ENCODE results near the gene MGAT3. TPM values are rescaled to one million over a fixed set of nuclear protein-coding genes. Genes with fewer than 3 reads are reported as not detected.

MGAT3 gene
- total and polyA plus RNA-seq, 2 of the 13 experiments (the other 11 are each of a cell fraction or from before 2014, with no cell fraction given): 0.11 to 0.15 TPM

GRCh38 chr22:39475902-39476301 is 19.1 kb downstream of the MGAT3 start:
- POLR2A ChIA-PET: interaction anchor here (1.3 kb wide), 1 partner anchor 44 kb away, joined by 6 read pairs; the partner anchor contains the start of gene ATF4

More at GRCh38 chr22:39475902-39476301, 19.1 kb downstream of the MGAT3 start:
- intact Hi-C loops (cut with micrococcal nuclease; ENCODE audit: unreplicated experiment) (no loop called here), in situ Hi-C loops (cut with HindIII; ENCODE audit: extremely low pct_ligation_motif_present, low pct_unique_long_range_greater_than_20kb) (no loop called here)
- ATAC-seq (no peak), FAIRE-seq (no peak), DNase-seq (ENCODE audit: low spot score) (no peak)
- WGBS (ENCODE audit: low lambda C conversion rate): 62% methylated on average over 3 of the region's 3 CpGs
- no TSS peak for BruUV-seq (replicated peaks)
- Histone ChIP-seq H3K27me3 (ENCODE audit: control insufficient read depth in 1 of 2, insufficient read depth in 2 of 2, low read length in 2 of 2) (peaks cover 0 to 12% of the 10 kb centered on the region in 2 experiments; a peak in 3 of 5 replicates), H3K4me2 (ENCODE audit: low read depth, low read length) (no peak overlapping the region), H4K20me1 (ENCODE audit: insufficient read depth, low read length) (no peaks in the 10 kb centered on the region), H3K9ac (ENCODE audit: insufficient read depth, low read depth, low read length) (no peak overlapping the region), H3K79me2 (ENCODE audit: insufficient read depth, low read length) (no peaks in the 10 kb centered on the region), H3K4me3 (replicated peaks in 1 of 3; ENCODE audit: insufficient read depth in 1 of 3, low read depth in 2 of 3, low read length in 3 of 3) (no peak overlapping the region), H3K36me3 (replicated peaks in 1 of 2; ENCODE audit: control insufficient read depth in 1 of 2, insufficient read depth in 2 of 2, low read length in 2 of 2) (no peaks in the 10 kb centered on the region), H3K27ac (ENCODE audit: extremely low read length, insufficient read depth, low read length) (no peak overlapping the region), H3K4me1 (ENCODE audit: insufficient read depth, low read length) (peaks cover 48% of the 10 kb centered on the region), H3K9me3 (ENCODE audit: low read length) (no peaks in the 10 kb centered on the region), H2AFZ (ENCODE audit: low read length) (no peak overlapping the region)
- TF ChIP-seq ZNF7 (CRISPR knock-in tag; IDR thresholded peaks at IDR 0.05) (no peak), YEATS2 (CRISPR knock-in tag; IDR thresholded peaks at IDR 0.05; ENCODE audit: borderline replicate concordance) (no peak), ZNF296 (CRISPR knock-in tag; conservative IDR thresholded peaks at IDR 0.05) (no peak), STAG1 (CRISPR knock-in tag; IDR thresholded peaks at IDR 0.05) (no peak), SNAPC2 (CRISPR knock-in tag; IDR thresholded peaks at IDR 0.05) (no peak), ZFP36 (IDR thresholded peaks at IDR 0.05; ENCODE audit: borderline replicate concordance, low read depth, low read length, partially characterized antibody) (no peak), POGZ (CRISPR knock-in tag; IDR thresholded peaks at IDR 0.05) (no peak)
- TF ChIP-seq, protein P1, sequence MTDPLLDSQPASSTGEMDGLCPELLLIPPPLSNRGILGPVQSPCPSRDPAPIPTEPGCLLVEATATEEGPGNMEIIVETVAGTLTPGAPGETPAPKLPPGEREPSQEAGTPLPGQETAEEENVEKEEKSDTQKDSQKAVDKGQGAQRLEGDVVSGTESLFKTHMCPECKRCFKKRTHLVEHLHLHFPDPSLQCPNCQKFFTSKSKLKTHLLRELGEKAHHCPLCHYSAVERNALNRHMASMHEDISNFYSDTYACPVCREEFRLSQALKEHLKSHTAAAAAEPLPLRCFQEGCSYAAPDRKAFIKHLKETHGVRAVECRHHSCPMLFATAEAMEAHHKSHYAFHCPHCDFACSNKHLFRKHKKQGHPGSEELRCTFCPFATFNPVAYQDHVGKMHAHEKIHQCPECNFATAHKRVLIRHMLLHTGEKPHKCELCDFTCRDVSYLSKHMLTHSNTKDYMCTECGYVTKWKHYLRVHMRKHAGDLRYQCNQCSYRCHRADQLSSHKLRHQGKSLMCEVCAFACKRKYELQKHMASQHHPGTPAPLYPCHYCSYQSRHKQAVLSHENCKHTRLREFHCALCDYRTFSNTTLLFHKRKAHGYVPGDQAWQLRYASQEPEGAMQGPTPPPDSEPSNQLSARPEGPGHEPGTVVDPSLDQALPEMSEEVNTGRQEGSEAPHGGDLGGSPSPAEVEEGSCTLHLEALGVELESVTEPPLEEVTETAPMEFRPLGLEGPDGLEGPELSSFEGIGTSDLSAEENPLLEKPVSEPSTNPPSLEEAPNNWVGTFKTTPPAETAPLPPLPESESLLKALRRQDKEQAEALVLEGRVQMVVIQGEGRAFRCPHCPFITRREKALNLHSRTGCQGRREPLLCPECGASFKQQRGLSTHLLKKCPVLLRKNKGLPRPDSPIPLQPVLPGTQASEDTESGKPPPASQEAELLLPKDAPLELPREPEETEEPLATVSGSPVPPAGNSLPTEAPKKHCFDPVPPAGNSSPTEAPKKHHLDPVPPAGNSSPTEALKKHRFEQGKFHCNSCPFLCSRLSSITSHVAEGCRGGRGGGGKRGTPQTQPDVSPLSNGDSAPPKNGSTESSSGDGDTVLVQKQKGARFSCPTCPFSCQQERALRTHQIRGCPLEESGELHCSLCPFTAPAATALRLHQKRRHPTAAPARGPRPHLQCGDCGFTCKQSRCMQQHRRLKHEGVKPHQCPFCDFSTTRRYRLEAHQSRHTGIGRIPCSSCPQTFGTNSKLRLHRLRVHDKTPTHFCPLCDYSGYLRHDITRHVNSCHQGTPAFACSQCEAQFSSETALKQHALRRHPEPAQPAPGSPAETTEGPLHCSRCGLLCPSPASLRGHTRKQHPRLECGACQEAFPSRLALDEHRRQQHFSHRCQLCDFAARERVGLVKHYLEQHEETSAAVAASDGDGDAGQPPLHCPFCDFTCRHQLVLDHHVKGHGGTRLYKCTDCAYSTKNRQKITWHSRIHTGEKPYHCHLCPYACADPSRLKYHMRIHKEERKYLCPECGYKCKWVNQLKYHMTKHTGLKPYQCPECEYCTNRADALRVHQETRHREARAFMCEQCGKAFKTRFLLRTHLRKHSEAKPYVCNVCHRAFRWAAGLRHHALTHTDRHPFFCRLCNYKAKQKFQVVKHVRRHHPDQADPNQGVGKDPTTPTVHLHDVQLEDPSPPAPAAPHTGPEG (CRISPR knock-in tag; IDR thresholded peaks at IDR 0.05): no peak
- CTCF ChIA-PET (ENCODE audit: low intra/inter-chr PET ratio, low total read pairs): no interaction called here
